SK-N-SH treated with all-trans-retinoic acid at 6 μM for 48 hours (cell line): ENCODE data around the gene ZNF322.
"Not testable (repeated sequence)": the region's sequence is repeated elsewhere in the genome, so short reads cannot be mapped to it uniquely, and the experiment has no call there.

ENCODE experiments used
- ARNTL ChIP-seq: fragments of 450-650 bp; formaldehyde crosslinking; IDR thresholded peaks from 2 replicates; pipeline ENCODE4 v1.5.0; 2020; ENCODE audit warnings: low read depth, mild to moderate bottlenecking, moderate library complexity, borderline replicate concordance
- RARB ChIP-seq: fragments of 250-450 bp; sonication (Bioruptor Pico); IDR thresholded peaks from 2 replicates; pipeline ENCODE4 v1.8.0; 2021; ENCODE audit warnings: mild to moderate bottlenecking, moderate library complexity
- ZC3H10 ChIP-seq: fragments of 250-450 bp; sonication (Bioruptor Pico); IDR thresholded peaks from 2 replicates; pipeline ENCODE4 v1.5.1; 2021; ENCODE audit warnings: mild to moderate bottlenecking, moderate library complexity
- ZFP3 ChIP-seq: fragments of 250-450 bp; sonication (Bioruptor Pico); IDR thresholded peaks from 2 replicates; pipeline ENCODE4 v1.5.0; 2020; ENCODE audit warnings: mild to moderate bottlenecking, moderate library complexity
- ZFP30 ChIP-seq: fragments of 450-650 bp; formaldehyde crosslinking; IDR thresholded peaks from 2 replicates; pipeline ENCODE4 v1.5.0; 2022; ENCODE audit warnings: mild to moderate bottlenecking, moderate library complexity
- ZNF70 ChIP-seq: fragments of 450-650 bp; formaldehyde crosslinking; IDR thresholded peaks from 2 replicates; pipeline ENCODE4 v1.5.0; 2020; ENCODE audit warnings: mild to moderate bottlenecking, moderate library complexity
- ZNF8 ChIP-seq: fragments of 450-650 bp; formaldehyde crosslinking; IDR thresholded peaks from 2 replicates; pipeline ENCODE4 v1.5.0; 2020; ENCODE audit warnings: mild to moderate bottlenecking, moderate library complexity
- TF ChIP-seq, protein P1 (sequence below): fragments of 250-450 bp; sonication (Bioruptor Pico); IDR thresholded peaks from 2 replicates; pipeline ENCODE4 v1.8.0; 2020; ENCODE audit warnings: mild to moderate bottlenecking, moderate library complexity, borderline replicate concordance
- TF ChIP-seq, protein P2 (sequence below): fragments of 250-450 bp; sonication (Bioruptor Pico); IDR thresholded peaks from 2 replicates; pipeline ENCODE4 v1.5.1; 2020; ENCODE audit warnings: low read depth, mild to moderate bottlenecking, moderate library complexity

DNA sequence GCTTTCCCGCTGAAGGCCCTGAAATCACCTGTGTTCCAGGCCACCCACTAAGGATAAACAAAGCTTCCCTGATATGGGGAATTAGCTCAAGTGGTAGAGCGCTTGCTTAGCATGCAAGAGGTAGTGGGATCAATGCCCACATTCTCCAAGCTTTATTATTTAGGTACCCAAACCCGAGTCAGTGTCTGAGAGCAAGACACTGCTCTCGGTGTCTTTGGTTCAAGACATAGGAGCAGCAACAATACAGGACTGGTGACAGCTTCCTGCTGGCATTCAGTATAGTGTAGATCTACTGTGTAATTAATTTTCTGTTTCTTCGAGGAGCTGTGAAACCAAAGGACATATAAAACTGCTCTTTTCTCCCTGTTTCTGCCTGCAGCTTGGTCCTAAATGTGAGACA, 13.7 kb upstream of the ZNF322 start:
- not testable (repeated sequence) for TF ChIP-seq ZC3H10, RARB, ZNF8, ZFP30, ZNF70, ARNTL, ZFP3 (CRISPR knock-in tag)
- TF ChIP-seq, protein P1, sequence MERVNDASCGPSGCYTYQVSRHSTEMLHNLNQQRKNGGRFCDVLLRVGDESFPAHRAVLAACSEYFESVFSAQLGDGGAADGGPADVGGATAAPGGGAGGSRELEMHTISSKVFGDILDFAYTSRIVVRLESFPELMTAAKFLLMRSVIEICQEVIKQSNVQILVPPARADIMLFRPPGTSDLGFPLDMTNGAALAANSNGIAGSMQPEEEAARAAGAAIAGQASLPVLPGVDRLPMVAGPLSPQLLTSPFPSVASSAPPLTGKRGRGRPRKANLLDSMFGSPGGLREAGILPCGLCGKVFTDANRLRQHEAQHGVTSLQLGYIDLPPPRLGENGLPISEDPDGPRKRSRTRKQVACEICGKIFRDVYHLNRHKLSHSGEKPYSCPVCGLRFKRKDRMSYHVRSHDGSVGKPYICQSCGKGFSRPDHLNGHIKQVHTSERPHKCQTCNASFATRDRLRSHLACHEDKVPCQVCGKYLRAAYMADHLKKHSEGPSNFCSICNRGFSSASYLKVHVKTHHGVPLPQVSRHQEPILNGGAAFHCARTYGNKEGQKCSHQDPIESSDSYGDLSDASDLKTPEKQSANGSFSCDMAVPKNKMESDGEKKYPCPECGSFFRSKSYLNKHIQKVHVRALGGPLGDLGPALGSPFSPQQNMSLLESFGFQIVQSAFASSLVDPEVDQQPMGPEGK (CRISPR knock-in tag), result not testable (repeated sequence)
- TF ChIP-seq, protein P2, sequence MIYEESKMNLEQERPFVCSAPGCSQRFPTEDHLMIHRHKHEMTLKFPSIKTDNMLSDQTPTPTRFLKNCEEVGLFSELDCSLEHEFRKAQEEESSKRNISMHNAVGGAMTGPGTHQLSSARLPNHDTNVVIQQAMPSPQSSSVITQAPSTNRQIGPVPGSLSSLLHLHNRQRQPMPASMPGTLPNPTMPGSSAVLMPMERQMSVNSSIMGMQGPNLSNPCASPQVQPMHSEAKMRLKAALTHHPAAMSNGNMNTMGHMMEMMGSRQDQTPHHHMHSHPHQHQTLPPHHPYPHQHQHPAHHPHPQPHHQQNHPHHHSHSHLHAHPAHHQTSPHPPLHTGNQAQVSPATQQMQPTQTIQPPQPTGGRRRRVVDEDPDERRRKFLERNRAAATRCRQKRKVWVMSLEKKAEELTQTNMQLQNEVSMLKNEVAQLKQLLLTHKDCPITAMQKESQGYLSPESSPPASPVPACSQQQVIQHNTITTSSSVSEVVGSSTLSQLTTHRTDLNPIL (CRISPR knock-in tag), result not testable (repeated sequence)
